Stimulated activated CD8-positive, alpha-beta memory T cell treated with anti-CD3 and anti-CD28 coated beads, Interleukin-15, amount 100 ng/mL, for 24 hours (primary cell): ENCODE measurements around the gene ERMAP.
"Not testable (repeated sequence)": the region's sequence is repeated elsewhere in the genome, so short reads cannot be mapped to it uniquely, and the experiment has no call there.

Experiments
- DNase-seq: peaks from one replicate; pipeline ENCODE4 v3.0.0-alpha.2; 2020; ENCODE audit warnings: low read depth

Gene ERMAP

GRCh38 chr1:42845193-42845592 lies 28.3 kb downstream of the ERMAP start:
- DNase-seq, result no peak

GRCh38 chr1:42845866-42846256 lies 28.9 kb downstream of the ERMAP start:
- no peak for DNase-seq

GRCh38 chr1:42846257-42847110 lies 29.6 kb downstream of the ERMAP start, which contains the start of gene ZNF691:
Gene ZNF691, plus strand, starts transcription at chr1:42846613. Its CDS starts 3,046 bp downstream, at chr1:42849659.
- peak; percentile 55 for DNase-seq

GRCh38 chr1:42847111-42847595 lies 30.2 kb downstream of the ERMAP start:
- DNase-seq, result no peak

GRCh38 chr1:42847721-42848460 lies 31.0 kb downstream of the ERMAP start:
- DNase-seq, result no peak

GRCh38 chr1:42848823-42849537 lies 32.1 kb downstream of the ERMAP start:
- no peak for DNase-seq

- no peak for DNase-seq
Measured at GRCh38 chr1:42849944-42850343, 33.0 kb downstream of the ERMAP start.

GRCh38 chr1:42851420-42851819 lies 34.5 kb downstream of the ERMAP start:
- no peak for DNase-seq

GRCh38 chr1:42851960-42852607 lies 35.2 kb downstream of the ERMAP start:
- no peak for DNase-seq

GRCh38 chr1:42852608-42852980 lies 35.7 kb downstream of the ERMAP start:
- DNase-seq, result no peak

GRCh38 chr1:42853116-42853884 lies 36.4 kb downstream of the ERMAP start:
- DNase-seq, result no peak

- DNase-seq, result not testable (repeated sequence)
Measured at GRCh38 chr1:42856554-42856953, 39.6 kb downstream of the ERMAP start.

- not testable (repeated sequence) for DNase-seq
Measured at GRCh38 chr1:42859366-42859765, 42.4 kb downstream of the ERMAP start.

GRCh38 chr1:42860339-42861013 lies 43.6 kb downstream of the ERMAP start:
- DNase-seq, result no peak

- DNase-seq, result no peak
Measured at GRCh38 chr1:42861014-42861399, 44.1 kb downstream of the ERMAP start.

GRCh38 chr1:42866549-42866948 lies 49.6 kb downstream of the ERMAP start:
- no peak for DNase-seq

- not testable (repeated sequence) for DNase-seq
Measured at GRCh38 chr1:42868466-42868865, 51.5 kb downstream of the ERMAP start.

- not testable (repeated sequence) for DNase-seq
Measured at GRCh38 chr1:42869254-42869653, 52.3 kb downstream of the ERMAP start.

- DNase-seq, result not testable (repeated sequence)
Measured at GRCh38 chr1:42869751-42870150, 52.8 kb downstream of the ERMAP start.

- not testable (repeated sequence) for DNase-seq
Measured at GRCh38 chr1:42873108-42873507, 56.2 kb downstream of the ERMAP start.
